ENCODE results near the gene MOB3B.

MOB3B gene

GRCh38 chr9:27398982-27399653 is 130.5 kb downstream of the MOB3B start:
- H3K9ac ChIP-seq (ENCODE audit: low read depth in 1 of 2, low read length in 2 of 2) = no peak overlapping the region
- H3K27me3 ChIP-seq (ENCODE audit: control insufficient read depth in 1 of 2, insufficient read depth in 2 of 2, low read length in 2 of 2) = no peaks in the 10 kb centered on the region
- no peaks in the 10 kb centered on the region for H3K9me3 ChIP-seq (ENCODE audit: control insufficient read depth in 1 of 2, low read length in 2 of 2)
- H3K4me1 ChIP-seq (ENCODE audit: control insufficient read depth in 1 of 2, insufficient read depth in 2 of 2, low read length in 2 of 2) = peaks cover 26 to 31% of the 10 kb centered on the region in 2 donors
- H3K27ac ChIP-seq (ENCODE audit: low read depth, low read length) = no peak overlapping the region
- H3K36me3 ChIP-seq (ENCODE audit: control insufficient read depth in 1 of 2, insufficient read depth in 2 of 2, low read length in 2 of 2) = no peaks in the 10 kb centered on the region
- no peak overlapping the region for H3K4me3 ChIP-seq (ENCODE audit: low read depth in 1 of 2, low read length in 2 of 2)

- Histone ChIP-seq H3K27ac (ENCODE audit: low read depth, low read length) (no peak overlapping the region), H3K4me3 (ENCODE audit: low read depth in 1 of 2, low read length in 2 of 2) (no peak overlapping the region), H3K27me3 (ENCODE audit: control insufficient read depth in 1 of 2, insufficient read depth in 2 of 2, low read length in 2 of 2) (no peaks in the 10 kb centered on the region), H3K36me3 (ENCODE audit: control insufficient read depth in 1 of 2, insufficient read depth in 2 of 2, low read length in 2 of 2) (no peaks in the 10 kb centered on the region), H3K9me3 (ENCODE audit: control insufficient read depth in 1 of 2, low read length in 2 of 2) (no peaks in the 10 kb centered on the region), H3K9ac (ENCODE audit: low read depth in 1 of 2, low read length in 2 of 2) (no peak overlapping the region), H3K4me1 (ENCODE audit: control insufficient read depth in 1 of 2, insufficient read depth in 2 of 2, low read length in 2 of 2) (peaks cover 28 to 37% of the 10 kb centered on the region in 2 donors)
These were observed 133.1 kb downstream of the MOB3B start for GRCh38 chr9:27396495-27396894.

- Histone ChIP-seq H3K4me1 (ENCODE audit: control insufficient read depth in 1 of 2, insufficient read depth in 2 of 2, low read length in 2 of 2) (peaks cover 28 to 32% of the 10 kb centered on the region in 2 donors), H3K9ac (ENCODE audit: low read depth in 1 of 2, low read length in 2 of 2) (no peak overlapping the region), H3K36me3 (ENCODE audit: control insufficient read depth in 1 of 2, insufficient read depth in 2 of 2, low read length in 2 of 2) (no peaks in the 10 kb centered on the region), H3K9me3 (ENCODE audit: control insufficient read depth in 1 of 2, low read length in 2 of 2) (no peaks in the 10 kb centered on the region), H3K4me3 (ENCODE audit: low read depth in 1 of 2, low read length in 2 of 2) (no peak overlapping the region), H3K27me3 (ENCODE audit: control insufficient read depth in 1 of 2, insufficient read depth in 2 of 2, low read length in 2 of 2) (no peaks in the 10 kb centered on the region), H3K27ac (ENCODE audit: low read depth, low read length) (no peak overlapping the region)
These were observed 134.1 kb downstream of the MOB3B start for GRCh38 chr9:27395484-27395921.

- Histone ChIP-seq H3K4me3 (ENCODE audit: low read depth in 1 of 2, low read length in 2 of 2) (no peak overlapping the region), H3K9ac (ENCODE audit: low read depth in 1 of 2, low read length in 2 of 2) (no peak overlapping the region), H3K4me1 (ENCODE audit: control insufficient read depth in 1 of 2, insufficient read depth in 2 of 2, low read length in 2 of 2) (peaks cover 28 to 32% of the 10 kb centered on the region in 2 donors), H3K9me3 (ENCODE audit: control insufficient read depth in 1 of 2, low read length in 2 of 2) (no peaks in the 10 kb centered on the region), H3K36me3 (ENCODE audit: control insufficient read depth in 1 of 2, insufficient read depth in 2 of 2, low read length in 2 of 2) (no peaks in the 10 kb centered on the region), H3K27me3 (ENCODE audit: control insufficient read depth in 1 of 2, insufficient read depth in 2 of 2, low read length in 2 of 2) (no peaks in the 10 kb centered on the region), H3K27ac (ENCODE audit: low read depth, low read length) (no peak overlapping the region)
These were observed 134.8 kb downstream of the MOB3B start for GRCh38 chr9:27394826-27395201.

GRCh38 chr9:27394154-27394825 is 135.3 kb downstream of the MOB3B start:
- Histone ChIP-seq H3K36me3 (ENCODE audit: control insufficient read depth in 1 of 2, insufficient read depth in 2 of 2, low read length in 2 of 2) (no peaks in the 10 kb centered on the region), H3K4me3 (ENCODE audit: low read depth in 1 of 2, low read length in 2 of 2) (peak overlapping the region in 1 of 2 donors; percentile 20), H3K9ac (ENCODE audit: low read depth in 1 of 2, low read length in 2 of 2) (no peak overlapping the region), H3K4me1 (ENCODE audit: control insufficient read depth in 1 of 2, insufficient read depth in 2 of 2, low read length in 2 of 2) (peaks cover 28 to 32% of the 10 kb centered on the region in 2 donors), H3K27me3 (ENCODE audit: control insufficient read depth in 1 of 2, insufficient read depth in 2 of 2, low read length in 2 of 2) (no peaks in the 10 kb centered on the region), H3K27ac (ENCODE audit: low read depth, low read length) (peak overlapping the region; percentile 53), H3K9me3 (ENCODE audit: control insufficient read depth in 1 of 2, low read length in 2 of 2) (no peaks in the 10 kb centered on the region)

- H3K27me3 ChIP-seq (ENCODE audit: control insufficient read depth in 1 of 2, insufficient read depth in 2 of 2, low read length in 2 of 2) = no peaks in the 10 kb centered on the region
These were observed 136.4 kb downstream of the MOB3B start for GRCh38 chr9:27393054-27393846.

GRCh38 chr9:27392451-27392850 is 137.2 kb downstream of the MOB3B start:
- Histone ChIP-seq H3K4me3 (ENCODE audit: low read depth in 1 of 2, low read length in 2 of 2) (no peak overlapping the region), H3K36me3 (ENCODE audit: control insufficient read depth in 1 of 2, insufficient read depth in 2 of 2, low read length in 2 of 2) (no peaks in the 10 kb centered on the region), H3K9ac (ENCODE audit: low read depth in 1 of 2, low read length in 2 of 2) (no peak overlapping the region), H3K27ac (ENCODE audit: low read depth, low read length) (no peak overlapping the region), H3K27me3 (ENCODE audit: control insufficient read depth in 1 of 2, insufficient read depth in 2 of 2, low read length in 2 of 2) (no peaks in the 10 kb centered on the region), H3K9me3 (ENCODE audit: control insufficient read depth in 1 of 2, low read length in 2 of 2) (no peaks in the 10 kb centered on the region), H3K4me1 (ENCODE audit: control insufficient read depth in 1 of 2, insufficient read depth in 2 of 2, low read length in 2 of 2) (peaks cover 32 to 36% of the 10 kb centered on the region in 2 donors)

More at GRCh38 chr9:27393054-27393846, 136.4 kb downstream of the MOB3B start:
- Histone ChIP-seq H3K9me3 (ENCODE audit: control insufficient read depth in 1 of 2, low read length in 2 of 2) (no peaks in the 10 kb centered on the region), H3K4me1 (ENCODE audit: control insufficient read depth in 1 of 2, insufficient read depth in 2 of 2, low read length in 2 of 2) (peaks cover 28 to 32% of the 10 kb centered on the region in 2 donors), H3K4me3 (ENCODE audit: low read depth in 1 of 2, low read length in 2 of 2) (no peak overlapping the region), H3K9ac (ENCODE audit: low read depth in 1 of 2, low read length in 2 of 2) (no peak overlapping the region), H3K36me3 (ENCODE audit: control insufficient read depth in 1 of 2, insufficient read depth in 2 of 2, low read length in 2 of 2) (no peaks in the 10 kb centered on the region), H3K27ac (ENCODE audit: low read depth, low read length) (no peak overlapping the region)

GRCh38 chr9:27391040-27391895 is 138.3 kb downstream of the MOB3B start:
- no peak overlapping the region for H3K9ac ChIP-seq (ENCODE audit: low read depth in 1 of 2, low read length in 2 of 2)
- no peaks in the 10 kb centered on the region for H3K9me3 ChIP-seq (ENCODE audit: control insufficient read depth in 1 of 2, low read length in 2 of 2)
- H3K27ac ChIP-seq (ENCODE audit: low read depth, low read length) = no peak overlapping the region
- H3K4me3 ChIP-seq (ENCODE audit: low read depth in 1 of 2, low read length in 2 of 2) = no peak overlapping the region
- no peaks in the 10 kb centered on the region for H3K36me3 ChIP-seq (ENCODE audit: control insufficient read depth in 1 of 2, insufficient read depth in 2 of 2, low read length in 2 of 2)
- no peaks in the 10 kb centered on the region for H3K27me3 ChIP-seq (ENCODE audit: control insufficient read depth in 1 of 2, insufficient read depth in 2 of 2, low read length in 2 of 2)
- peaks cover 38 to 48% of the 10 kb centered on the region in 2 donors for H3K4me1 ChIP-seq (ENCODE audit: control insufficient read depth in 1 of 2, insufficient read depth in 2 of 2, low read length in 2 of 2)

- Histone ChIP-seq H3K9me3 (ENCODE audit: control insufficient read depth in 1 of 2, low read length in 2 of 2) (no peaks in the 10 kb centered on the region), H3K27ac (ENCODE audit: low read depth, low read length) (no peak overlapping the region), H3K4me1 (ENCODE audit: control insufficient read depth in 1 of 2, insufficient read depth in 2 of 2, low read length in 2 of 2) (peaks cover 41 to 54% of the 10 kb centered on the region in 2 donors), H3K36me3 (ENCODE audit: control insufficient read depth in 1 of 2, insufficient read depth in 2 of 2, low read length in 2 of 2) (no peaks in the 10 kb centered on the region), H3K27me3 (ENCODE audit: control insufficient read depth in 1 of 2, insufficient read depth in 2 of 2, low read length in 2 of 2) (no peaks in the 10 kb centered on the region), H3K4me3 (ENCODE audit: low read depth in 1 of 2, low read length in 2 of 2) (no peak overlapping the region), H3K9ac (ENCODE audit: low read depth in 1 of 2, low read length in 2 of 2) (no peak overlapping the region)
These were observed 141.5 kb downstream of the MOB3B start for GRCh38 chr9:27388150-27388549.

Data from duodenal mucosa (tissue), 2 donors.